Raji (cell line): ENCODE data around the gene R3HDM4.

ENCODE experiments used
- POLR2A ChIP-seq: IDR thresholded peaks from 2 replicates; pipeline ENCODE4 v1.6.1; 2011; ENCODE audit warnings: low read depth, low read length, control low read depth; ENCODE audit not compliant: insufficient read depth

R3HDM4 gene

GRCh38 chr19:913080-913748, at the start of gene R3HDM4:
R3HDM4 (minus strand) TSS chr19:913219; CDS start chr19:913157, 62 bp downstream.
- peak; percentile 47 for TF ChIP-seq POLR2A

- no peak for TF ChIP-seq POLR2A
Observed at GRCh38 chr19:961866-962620, 49.0 kb upstream of the R3HDM4 start.

DNA sequence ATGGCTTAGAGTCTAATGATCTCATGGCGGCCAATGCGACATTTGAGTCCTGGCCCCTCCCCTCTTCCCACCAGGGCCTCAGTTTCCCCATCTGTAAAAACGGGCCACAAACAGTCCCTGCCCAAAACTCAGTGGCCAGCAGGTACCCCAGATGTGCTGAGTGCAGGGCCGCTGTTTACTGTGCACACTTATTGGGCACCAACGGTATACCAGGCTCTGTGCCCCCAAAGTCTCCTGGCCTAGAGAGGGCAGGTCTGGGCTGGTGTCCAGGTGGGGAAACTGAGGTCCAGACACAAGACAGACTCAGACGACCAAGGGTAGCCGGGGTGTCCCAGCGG, 47.6 kb upstream of the R3HDM4 start:
- no peak for TF ChIP-seq POLR2A

GRCh38 chr19:960020-960419, 47.0 kb upstream of the R3HDM4 start:
- no peak for TF ChIP-seq POLR2A

GRCh38 chr19:958967-959855, 46.2 kb upstream of the R3HDM4 start:
- TF ChIP-seq POLR2A = no peak

DNA sequence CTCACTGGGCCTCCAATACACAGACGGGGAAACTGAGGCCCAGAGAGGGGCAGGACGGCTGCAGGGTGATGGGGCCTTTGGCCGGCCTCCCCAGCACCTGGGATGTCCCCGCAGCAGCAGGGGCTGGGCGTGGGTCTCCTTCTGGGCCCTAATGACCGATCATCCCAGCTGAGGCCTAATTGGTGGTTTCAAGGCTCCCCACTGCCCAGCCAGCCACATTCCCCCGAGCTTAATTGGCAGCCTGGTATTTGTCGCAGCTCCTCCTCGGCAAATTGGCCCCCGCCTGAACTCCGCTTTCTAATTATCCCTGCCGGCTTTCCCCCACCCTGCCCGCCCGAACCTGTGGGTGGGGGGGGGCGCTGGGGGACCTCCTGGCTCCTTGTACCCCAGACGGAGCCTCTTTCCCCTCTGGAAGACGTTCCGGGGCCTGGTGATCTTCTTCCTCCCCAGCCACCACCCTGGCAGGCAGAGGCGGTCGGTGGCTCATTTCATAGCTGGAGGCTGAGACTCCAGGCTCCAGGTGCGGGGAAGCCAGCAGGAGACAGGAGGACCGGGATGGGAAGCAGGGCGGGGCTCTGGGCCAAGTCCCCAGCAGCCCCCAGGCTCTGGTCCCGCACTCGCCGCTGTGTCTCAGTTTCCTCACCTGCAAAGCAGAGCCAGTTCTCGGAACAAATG, 43.9 kb upstream of the R3HDM4 start:
- TF ChIP-seq POLR2A = no peak

DNA sequence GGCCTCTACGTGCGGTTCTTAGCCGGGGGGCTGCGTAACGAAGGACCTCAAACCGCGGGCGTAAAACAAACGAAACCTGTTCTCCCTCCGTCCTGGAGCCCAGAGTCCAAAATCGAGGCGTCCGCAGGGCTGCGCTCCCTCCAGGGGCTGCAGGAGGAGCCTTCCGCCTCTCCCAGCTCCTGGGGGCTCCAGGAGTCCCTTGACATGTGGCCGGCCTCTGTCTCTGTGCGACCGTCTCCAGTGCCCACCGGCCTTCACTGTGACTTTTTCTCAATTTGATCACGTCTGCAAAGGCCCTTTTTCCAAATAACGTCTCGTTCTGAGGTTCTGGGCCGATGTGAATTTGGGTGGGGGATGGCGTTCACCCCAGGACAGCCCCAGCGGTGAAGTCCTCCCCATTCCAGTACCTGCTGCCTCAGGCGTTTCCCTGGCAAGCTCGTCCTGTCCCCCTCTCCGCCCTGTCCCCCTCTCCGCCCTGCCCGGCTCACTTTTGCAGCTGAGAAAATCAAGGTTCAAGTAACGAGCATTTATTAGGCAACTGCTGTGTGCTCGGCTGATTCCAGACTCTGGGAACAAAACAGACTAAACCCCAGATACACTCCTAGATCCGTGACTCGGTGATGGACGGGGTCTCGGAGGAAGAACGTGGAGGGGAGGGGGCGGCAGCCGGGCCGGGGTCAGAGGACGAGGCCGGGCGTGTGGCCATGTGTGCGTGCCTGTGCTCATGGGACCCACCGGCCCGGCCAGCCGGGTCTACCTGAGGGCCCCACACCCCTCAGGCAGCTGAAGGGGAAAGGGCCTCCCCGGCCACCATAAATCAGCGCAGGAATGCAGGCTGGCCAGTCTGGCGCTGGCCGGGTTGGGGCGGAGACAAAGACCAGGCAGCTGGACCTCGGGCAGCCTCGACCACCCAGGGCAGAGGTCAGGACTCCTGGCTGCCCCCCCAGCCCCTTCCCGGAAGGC, 43.1 kb upstream of the R3HDM4 start:
- TF ChIP-seq POLR2A = no peak

DNA sequence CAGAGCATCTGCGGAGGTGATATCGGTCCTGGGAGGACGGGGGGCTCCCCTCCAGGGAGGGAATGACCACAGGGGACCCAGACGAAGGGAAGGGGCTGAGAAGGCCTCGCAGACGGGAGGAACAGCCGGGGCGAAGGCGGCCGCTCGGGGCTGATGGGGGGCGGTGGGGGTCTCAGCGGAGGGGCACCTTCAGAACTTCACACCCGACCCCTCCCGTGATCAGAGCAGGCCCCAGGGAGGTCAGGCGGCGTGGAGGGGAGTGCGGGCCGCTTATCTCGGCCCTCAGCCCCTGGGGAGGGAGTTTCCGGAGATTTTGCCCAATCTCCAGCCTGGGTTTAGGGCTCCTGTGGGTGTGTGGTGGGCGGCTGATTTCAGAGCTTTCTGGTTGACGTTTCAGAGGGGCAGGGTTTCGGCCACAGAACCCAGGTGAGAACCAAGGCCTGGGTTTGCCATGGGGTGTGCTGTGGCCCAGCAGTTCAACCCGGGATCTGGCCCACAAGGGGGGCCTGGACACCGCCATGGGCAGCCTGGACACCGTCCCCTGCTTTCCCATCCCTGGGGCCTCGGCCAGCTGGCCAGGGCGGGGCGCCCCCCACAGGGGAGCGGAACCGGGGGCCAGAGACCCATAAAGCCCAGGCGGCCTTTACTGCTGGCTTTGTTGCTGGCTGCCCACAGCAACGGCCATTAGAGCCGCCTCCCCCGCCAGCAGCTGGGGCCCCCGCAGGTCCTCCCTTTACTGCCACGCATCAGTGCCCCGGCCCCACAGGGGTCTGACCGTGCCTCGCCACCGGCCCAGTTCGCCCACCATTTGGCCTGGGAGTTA, 41.9 kb upstream of the R3HDM4 start:
- no peak for TF ChIP-seq POLR2A

DNA sequence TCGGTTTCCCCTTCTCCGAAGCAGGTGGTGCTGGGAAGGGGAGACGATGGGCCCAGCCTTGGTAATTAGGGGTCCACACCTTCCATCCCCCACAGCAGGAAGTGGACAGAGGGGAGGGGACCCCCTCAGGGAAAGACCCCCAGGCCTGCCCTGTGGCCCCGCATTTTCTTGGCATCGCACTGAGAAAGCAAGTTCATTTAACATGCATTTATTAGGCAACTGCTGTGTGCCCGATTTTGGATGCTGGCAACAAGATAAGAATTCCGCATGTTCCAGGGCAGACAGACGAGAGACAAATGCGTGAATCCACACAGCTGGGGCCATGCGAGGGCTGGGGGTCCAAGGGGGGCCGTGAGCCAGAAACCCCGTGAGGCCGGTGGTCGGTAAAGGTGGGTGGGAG, 41.3 kb upstream of the R3HDM4 start:
- no peak for TF ChIP-seq POLR2A

DNA sequence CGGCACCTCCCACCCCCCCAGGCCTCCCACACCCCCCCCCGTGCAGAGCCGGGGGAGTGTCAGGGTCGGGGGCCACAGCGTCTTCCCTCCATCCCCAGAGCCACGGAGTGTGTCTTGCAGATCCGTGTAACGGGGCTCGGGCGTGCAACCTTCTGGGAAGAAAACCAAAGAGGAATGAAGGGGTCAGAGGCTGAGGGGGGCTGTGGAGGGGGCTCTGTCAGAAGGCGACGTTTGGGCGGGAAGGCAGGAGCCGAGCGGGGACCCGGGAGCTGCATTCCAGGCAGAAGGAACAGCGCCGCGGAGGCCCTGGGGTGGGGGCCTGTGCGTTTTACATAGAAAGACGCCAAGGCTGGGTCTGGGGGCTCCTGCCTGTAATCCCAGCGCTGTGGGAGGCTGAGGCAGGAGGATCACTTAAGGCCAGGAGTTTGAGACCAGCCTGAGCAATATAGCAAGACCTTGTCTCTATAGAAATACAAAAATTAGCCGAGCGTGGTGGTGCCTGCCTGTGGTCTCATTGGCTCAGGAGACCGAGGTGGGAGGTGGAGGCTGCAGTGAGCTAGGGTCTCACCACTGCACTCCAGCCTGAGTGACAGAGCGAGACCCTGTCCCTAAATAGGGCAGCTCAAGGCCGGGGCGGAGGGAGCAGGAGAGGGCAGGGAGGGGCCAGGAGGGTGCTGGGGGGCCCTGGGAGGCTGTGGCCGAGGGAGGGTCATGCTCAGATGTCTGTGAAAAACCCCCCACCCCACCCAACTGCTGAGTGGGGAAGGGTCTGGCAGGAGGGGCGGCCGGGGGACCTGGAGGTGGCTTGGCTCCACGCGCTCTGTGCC, 40.6 kb upstream of the R3HDM4 start:
- no peak for TF ChIP-seq POLR2A

DNA sequence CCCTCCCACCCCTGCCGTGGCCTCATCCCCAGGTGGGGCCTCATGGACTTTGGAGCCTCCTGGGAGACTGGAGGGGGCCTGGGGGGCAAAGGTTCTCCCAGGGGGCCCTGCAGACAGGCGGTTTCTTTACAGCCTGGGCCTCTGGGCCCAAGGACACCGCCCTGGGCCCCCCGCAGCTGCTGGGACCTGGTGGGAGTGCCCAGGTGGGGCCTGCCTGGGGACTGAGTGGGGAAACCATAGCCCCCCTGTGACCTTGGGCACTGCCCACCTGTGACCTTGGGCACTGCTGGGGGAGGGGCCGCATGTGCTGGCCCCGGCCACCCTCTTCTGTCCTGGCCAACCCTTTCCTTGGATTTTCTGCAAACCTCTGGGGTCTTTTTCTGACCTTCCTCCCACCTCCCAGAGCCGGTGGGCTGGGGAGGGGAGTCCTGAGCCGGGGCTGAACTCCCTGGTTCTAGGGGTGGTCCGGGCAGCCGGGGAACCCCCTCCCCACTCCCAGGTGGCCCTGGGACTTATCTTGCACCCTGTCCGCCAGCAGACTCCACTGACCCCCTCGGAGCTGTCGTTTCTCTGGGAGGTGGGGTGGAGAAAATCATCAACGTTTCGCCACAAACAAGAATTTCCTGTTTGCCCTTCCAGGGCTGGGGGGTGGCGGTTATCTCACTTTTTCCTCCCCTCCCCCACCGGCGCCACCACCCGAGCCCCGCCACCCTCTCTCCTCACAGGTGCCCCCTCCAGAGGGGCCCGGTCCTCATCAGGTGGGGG, 39.8 kb upstream of the R3HDM4 start:
- TF ChIP-seq POLR2A = no peak
